HG03439 (cell line): ENCODE measurements around the gene FIS1.

Experiments
- ATAC-seq: cut with Tn5 transposase; IDR thresholded peaks from one replicate; pipeline ENCODE4 v1.9.1; 2021; ENCODE audit warnings: mild to moderate bottlenecking, moderate library complexity; ENCODE audit not compliant: unreplicated experiment

FIS1 gene

GRCh38 chr7:101235050-101235449 lies 9.8 kb downstream of the FIS1 start:
- no peak for ATAC-seq

DNA sequence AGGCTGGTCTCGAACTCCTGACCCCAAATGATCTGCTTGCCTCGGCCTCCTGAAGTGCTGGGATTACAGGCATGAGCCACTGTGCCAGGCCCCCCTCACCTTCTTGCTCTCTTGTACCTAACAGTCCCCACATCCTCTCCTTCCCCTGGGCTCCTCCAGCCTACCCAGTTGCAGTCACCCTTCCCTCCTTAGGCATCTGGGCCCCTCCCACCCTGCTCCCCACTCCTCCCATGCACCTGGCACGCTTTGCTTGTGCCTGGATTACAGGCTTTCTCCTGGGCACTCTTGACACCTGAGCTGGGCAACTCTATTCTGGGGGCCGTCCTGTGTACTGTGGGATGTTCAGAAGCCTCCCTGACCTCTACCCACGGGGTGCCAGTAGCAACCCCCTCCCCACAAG lies 10.2 kb downstream of the FIS1 start:
- no peak for ATAC-seq

- no peak for ATAC-seq
These were observed 10.9 kb downstream of the FIS1 start for GRCh38 chr7:101233907-101234547.

DNA sequence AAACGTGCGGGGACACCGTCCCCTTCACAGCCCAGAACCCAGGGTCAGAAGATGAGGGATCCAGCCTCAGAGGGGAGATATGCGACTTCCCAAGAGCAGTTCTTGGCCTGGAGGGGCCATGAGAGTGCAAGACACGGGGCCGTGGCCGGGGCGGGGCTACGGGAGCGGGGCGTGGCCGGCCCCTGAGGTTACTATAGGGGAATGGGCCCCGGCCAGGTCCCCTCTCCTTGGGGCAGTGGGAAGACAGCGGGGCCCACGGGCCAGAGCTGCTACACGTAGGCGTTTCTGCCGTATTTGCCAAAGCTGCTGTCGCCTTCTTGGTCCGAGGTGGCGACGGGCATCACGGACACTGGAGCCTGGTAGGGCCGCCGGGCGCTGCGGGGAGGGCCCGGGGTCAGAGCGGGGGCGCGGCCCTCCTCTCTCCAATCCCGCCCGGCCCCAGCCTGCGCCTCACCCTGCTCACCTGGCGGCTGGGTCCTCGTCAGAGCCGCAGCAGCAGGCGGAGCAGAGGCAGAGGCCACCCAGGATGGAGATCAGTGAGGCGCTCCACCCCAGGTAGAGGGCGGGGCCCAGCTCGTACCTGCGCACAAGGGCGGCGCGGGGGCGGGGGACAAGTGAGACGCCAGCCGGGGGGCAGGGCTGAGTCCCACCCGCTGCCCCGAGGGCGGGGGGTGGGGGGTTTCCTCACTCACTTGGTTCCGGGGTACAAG lies 12.6 kb downstream of the FIS1 start:
- no peak for ATAC-seq

DNA sequence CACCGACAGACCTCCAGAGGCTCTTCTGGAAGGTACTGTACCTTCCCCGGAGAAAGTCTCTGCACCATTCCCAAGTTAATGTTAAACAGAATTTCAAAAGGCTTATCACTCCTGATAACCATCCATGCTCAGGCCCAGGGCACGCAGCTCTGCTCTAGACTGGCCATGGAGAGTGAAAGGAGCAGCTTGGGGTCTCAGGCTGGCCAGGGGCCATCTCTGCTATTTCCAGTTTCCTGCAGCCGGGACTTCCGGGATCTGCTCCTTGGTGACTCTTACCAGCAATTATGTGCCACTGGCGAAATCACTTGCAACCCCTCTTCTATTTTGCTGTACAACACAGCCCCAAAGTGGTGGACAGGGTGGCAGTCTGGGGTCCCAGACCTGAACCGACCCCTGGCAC lies 13.2 kb downstream of the FIS1 start:
- ATAC-seq = no peak

DNA sequence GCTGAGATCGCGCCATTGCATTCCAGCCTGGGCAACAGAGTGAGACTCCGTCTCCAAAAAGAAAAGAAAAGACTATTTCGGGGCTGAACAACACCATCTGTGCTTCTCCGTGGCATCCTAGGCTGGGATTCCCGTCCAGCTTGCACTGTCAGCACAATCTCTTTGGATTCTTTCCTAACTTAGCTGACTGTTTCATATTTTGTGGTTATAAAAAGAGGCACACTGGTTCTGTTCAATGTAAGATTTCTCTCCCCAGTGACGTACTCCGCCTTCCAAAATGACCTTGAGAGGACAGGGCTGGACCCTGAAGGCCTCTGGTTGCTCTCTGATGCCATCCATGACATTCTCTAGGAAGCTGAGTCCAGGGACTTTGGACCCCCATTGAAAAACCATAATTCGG lies 18.2 kb downstream of the FIS1 start:
- no peak for ATAC-seq

GRCh38 chr7:101225650-101226049 lies 19.2 kb downstream of the FIS1 start:
- no peak for ATAC-seq

DNA sequence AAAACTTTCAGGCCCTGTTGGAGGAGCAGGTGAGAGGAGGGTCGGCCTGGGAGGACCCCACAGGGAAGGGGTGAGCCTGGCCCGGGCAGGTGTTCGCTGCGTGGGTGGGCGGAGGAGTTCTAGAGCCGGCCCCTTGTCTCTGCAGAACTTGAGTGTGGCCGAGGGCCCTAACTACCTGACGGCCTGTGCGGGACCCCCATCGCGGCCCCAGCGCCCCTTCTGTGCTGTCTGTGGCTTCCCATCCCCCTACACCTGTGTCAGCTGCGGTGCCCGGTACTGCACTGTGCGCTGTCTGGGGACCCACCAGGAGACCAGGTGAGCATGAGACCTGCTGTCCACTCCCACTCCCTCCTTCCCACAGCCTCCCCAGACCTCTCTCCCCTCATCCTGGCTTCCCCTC lies 21.4 kb downstream of the FIS1 start:
- ATAC-seq = no peak

DNA sequence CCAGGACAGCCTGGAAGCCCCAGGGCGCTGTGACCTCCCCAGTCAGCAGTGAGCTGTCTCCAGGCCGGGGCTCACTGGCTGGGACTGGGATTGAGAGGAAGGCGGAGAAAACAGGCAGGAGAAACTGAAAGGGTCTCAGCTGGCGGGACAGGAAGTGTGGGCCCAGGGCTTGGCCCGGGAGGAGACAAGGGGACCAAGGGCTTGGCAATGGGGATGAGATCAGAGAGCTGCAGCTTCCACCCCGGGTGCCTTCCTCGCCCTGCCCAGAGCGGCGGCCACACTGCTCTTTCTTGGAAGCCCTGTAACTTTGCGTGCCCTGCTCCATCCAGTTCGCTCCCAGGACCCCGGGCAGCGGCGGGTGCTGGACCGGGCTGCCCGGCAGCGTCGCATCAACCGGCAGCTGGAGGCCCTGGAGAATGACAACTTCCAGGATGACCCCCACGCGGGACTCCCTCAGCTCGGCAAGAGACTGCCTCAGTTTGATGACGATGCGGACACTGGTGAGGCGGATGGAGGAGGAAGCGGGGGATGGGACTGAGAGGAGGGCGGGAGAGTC lies 22.5 kb downstream of the FIS1 start:
- ATAC-seq = no peak

DNA sequence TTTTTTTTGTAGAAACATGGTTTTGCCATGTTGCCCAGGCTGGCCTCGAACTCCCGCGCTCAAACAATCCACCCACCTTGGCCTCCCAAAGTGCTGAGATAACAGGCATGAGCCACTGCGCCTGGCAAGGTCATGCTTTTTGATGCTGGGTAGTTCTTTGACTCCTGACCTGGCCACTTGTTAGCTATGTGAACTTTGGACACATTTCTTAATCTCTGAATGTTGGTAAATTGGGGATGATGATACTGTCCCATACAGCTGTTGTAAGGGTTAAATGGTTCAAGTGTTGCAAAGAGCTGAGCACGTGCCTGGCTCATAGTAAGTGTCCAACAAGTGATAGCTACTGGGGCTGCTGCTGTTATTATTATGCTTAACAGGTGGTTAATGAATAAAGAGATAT lies 24.6 kb downstream of the FIS1 start:
- ATAC-seq = no peak

GRCh38 chr7:101218236-101219125 lies 26.4 kb downstream of the FIS1 start:
- peak; percentile 15 for ATAC-seq

DNA sequence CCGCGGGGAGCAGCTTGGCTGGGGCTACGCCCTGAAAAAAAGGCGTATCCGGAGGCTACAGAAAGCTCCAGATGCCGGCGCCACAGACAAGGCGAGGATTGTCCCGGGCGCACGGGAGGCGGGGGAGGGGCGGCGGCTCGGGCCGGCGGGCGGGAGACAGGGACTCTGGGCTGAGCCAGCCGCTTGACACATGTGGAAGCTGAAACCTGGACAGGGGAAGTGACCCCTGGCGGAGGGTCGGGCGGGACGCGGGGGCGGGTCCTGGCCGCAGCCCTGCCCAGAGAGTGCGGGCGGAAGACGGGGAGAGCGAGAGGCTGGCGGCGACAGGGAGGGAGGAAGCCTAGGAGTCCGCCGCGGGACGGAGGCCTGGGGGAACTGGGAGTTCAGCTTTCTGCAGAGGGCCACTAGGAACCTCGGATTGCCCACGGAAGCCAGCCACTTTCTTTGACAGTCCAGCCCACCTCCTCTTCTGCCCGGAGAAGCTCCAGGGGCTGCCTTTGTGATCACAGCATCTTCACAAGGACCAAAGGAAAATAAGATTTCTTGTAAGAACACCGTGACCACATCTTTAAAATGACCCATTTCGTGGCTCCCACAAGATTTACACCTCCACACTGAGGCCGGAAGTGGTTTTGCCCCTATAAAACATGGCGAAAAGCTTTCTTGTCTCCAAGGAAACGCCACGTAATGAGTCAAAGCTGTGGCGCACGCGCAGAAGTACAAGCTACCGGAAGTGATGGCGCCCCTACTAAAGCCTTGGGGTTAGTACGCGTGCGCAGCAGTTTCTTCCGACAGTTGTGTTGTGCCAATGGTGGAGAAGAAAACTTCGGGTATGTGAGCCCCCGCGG lies 27.3 kb downstream of the FIS1 start, which contains the start of the genes PLOD3 and ZNHIT1:
Gene PLOD3 (minus strand): TSS at position 194 of the 848 bp plus-strand sequence. CDS start 307 bp downstream, outside the sequence.
Gene ZNHIT1 (plus strand): TSS at position 778 of the 848 bp plus-strand sequence. CDS start 31 bp downstream, at position 809.
- ATAC-seq = peak; percentile 71

DNA sequence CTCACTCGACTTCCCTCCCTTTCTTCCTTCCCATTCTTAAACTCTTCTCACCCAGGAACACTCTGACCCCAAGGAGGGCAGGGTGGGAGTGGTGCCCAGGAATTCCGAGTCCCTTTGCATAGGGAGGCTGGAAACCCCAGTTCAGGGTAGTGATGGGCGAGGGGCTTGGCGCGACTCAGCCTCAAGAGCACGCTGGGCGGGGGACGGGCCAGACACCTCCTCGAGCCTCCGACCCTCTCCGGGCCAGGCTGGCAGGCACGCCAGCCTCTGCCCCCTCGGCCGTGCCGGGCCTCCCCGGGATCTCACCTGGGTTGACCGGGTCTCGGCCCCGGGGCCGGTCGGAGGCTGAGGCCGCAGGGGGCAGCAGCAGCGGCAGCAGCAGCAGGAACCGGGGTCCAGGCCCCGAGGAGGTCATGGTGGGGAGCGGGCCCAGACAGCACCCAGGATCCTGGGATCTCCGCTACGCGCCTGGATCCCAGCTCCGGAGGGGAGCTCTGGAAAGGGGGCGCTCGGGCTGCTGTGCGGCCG lies 28.0 kb downstream of the FIS1 start:
- ATAC-seq = no peak

- ATAC-seq = no peak
These were observed 28.7 kb downstream of the FIS1 start for GRCh38 chr7:101216001-101216859.

DNA sequence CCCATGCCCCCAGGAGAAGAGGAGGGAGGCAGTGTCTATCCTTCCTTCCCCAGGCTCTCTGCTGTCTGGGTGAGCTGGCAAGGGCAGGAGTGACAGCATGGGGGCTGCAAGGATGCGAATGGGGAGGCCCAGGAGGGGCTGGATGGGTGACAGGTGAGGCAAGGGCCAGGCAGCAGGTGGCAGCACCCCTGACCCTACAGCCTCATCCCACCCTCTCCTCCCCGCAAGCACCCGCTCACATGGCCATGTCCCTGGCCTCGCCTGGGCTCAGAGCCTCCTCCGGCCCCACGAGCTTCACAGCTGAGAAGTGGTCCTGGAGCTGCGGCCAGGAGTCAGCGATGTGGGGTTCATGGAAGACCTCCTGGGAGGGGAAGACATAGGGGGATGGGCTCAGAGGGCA lies 32.9 kb downstream of the FIS1 start:
- no peak for ATAC-seq

- no peak for ATAC-seq
These were observed 33.4 kb downstream of the FIS1 start for GRCh38 chr7:101211501-101211900.

DNA sequence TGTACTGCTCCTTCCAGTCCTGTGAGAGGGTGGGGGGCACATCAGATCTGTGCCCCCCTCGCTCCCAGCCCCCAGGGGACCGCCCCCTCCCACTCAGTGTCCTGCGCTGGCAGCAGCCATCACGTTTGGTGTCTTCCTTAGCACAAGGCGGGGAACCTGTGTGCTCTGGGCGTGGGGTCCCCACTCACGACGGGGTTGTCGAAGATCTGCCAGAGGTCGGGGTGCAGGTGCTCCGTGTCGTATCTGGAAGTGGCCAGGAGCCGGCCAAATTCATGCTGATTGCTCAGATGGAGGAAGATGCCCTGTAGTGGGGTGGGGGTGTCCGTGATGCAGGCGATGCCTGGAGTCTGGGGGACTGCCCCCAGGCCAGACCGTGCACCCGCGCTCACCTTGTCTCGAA lies 34.7 kb downstream of the FIS1 start:
- ATAC-seq = no peak

- ATAC-seq = no peak
These were observed 36.1 kb downstream of the FIS1 start for GRCh38 chr7:101208794-101209193.

DNA sequence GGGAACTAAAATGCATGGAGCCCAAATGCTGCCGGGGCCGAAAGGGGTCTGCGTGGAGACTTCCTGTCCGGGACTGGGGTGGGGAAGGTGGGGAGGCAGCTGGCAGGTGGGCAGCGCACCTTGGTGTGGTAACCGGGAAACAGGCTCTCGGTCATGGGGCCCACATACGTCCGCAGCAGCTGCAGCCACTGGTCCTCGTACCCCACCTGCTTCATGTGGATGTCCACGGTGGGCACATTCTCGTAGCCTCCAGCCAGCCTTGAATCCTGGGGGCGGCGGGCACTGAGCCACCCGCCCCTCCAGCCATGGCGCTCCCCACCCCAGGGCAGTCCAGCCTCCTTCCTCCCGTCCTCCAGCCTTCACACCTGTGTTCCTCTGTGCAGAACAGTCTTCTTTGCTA lies 37.4 kb downstream of the FIS1 start:
- ATAC-seq = no peak
